IPS-18a (cell line): ENCODE results near the gene SYNRG.

Source experiments
- H3K27ac ChIP-seq: one replicate; pipeline ENCODE4 v1.5.1; 2013; ENCODE audit warnings: low read length
- H3K27me3 ChIP-seq: one replicate; pipeline ENCODE4 v1.6.1; 2013; ENCODE audit warnings: mild to moderate bottlenecking, low read length; ENCODE audit not compliant: control insufficient read depth, insufficient read depth
- H3K36me3 ChIP-seq: one replicate; pipeline ENCODE4 v1.6.1; 2013; ENCODE audit warnings: low read depth, low read length; ENCODE audit not compliant: control insufficient read depth
- H3K4me1 ChIP-seq: one replicate; pipeline ENCODE4 v1.6.1; 2013; ENCODE audit warnings: low read depth, low read length; ENCODE audit not compliant: control insufficient read depth
- H3K4me3 ChIP-seq: one replicate; pipeline ENCODE4 v1.5.1; 2013; ENCODE audit warnings: low read length
- H3K9ac ChIP-seq: one replicate; pipeline ENCODE4 v1.6.1; 2013; ENCODE audit warnings: mild to moderate bottlenecking, low read length, moderate library complexity
- H3K9me3 ChIP-seq: one replicate; pipeline ENCODE4 v1.6.1; 2013; ENCODE audit warnings: low read depth, low read length; ENCODE audit not compliant: control insufficient read depth

The SYNRG gene

DNA sequence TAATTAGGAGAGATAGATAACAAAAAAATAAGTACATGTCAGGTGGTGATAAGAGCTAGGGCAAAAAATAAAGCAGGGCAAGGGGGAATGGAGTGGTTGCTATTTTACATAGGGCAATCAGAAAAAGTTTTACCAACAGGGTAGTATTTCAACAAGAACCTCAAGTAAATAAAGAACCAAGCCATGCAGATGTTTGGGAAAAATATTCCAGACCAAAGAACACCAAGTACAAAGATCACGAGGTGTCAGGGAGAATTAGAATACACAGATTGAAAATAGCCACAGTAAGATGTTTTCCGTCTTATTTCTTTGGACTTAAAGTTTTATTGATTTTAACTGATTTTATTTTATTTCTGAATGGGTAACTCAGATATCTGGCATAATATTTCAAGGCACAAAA, 11.1 kb downstream of the SYNRG start:
- Histone ChIP-seq H3K27me3 (no peaks in the 10 kb centered on the region), H3K4me1 (no peaks in the 10 kb centered on the region), H3K4me3 (no peak overlapping the region), H3K36me3 (peaks cover 24% of the 10 kb centered on the region), H3K9me3 (no peaks in the 10 kb centered on the region), H3K27ac (no peak overlapping the region), H3K9ac (no peak overlapping the region)

DNA sequence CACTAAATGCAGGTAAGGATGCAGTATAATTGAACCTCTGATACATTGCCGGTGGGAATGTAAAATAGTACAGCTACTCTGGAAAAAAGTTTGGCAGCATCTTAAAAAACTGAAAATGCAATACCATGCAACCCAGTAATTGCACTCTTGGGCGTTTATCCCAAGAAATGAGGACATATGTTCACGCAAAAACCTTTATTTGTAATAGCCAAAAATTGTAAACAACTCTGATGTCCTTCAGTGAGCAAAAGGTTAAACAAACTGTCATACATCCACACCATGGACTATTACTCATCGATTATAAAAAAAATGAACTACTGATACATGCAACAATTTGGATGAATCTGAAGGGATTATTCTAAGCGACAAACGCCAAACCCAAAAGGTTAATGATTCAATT, 16.9 kb downstream of the SYNRG start:
- H3K27me3 ChIP-seq, result no peaks in the 10 kb centered on the region
- peaks cover 14% of the 10 kb centered on the region for H3K36me3 ChIP-seq
- H3K9ac ChIP-seq, result no peak overlapping the region

DNA sequence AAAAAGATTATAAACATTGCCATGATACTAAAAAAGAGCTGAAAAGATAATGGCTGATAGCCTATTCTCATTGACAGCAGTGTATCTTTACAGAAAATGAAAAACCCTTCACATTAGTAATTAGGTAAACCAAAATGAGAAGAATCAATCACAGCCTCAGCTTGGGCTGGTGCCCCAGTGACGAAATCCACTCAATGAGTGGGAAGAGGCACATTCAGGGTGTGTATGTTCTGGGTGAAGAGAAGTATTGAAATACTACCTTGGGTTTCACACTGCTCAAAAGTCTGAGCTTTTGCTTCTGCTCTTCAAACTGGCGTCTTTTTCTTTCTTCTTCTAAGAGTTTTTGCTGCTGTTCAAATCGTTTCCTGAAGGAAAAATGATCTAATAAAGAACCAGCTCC, 24.2 kb downstream of the SYNRG start:
- Histone ChIP-seq H3K4me3 (no peak overlapping the region), H3K9ac (no peak overlapping the region), H3K27me3 (no peaks in the 10 kb centered on the region), H3K9me3 (no peaks in the 10 kb centered on the region), H3K4me1 (no peaks in the 10 kb centered on the region), H3K36me3 (peaks cover 35% of the 10 kb centered on the region), H3K27ac (no peak overlapping the region)

More for the DNA sequence above, 16.9 kb downstream of the SYNRG start:
- Histone ChIP-seq H3K9me3 (no peaks in the 10 kb centered on the region), H3K4me1 (no peaks in the 10 kb centered on the region), H3K27ac (no peak overlapping the region), H3K4me3 (no peak overlapping the region)

- Histone ChIP-seq H3K9ac (no peak overlapping the region), H3K36me3 (peaks cover 4% of the 10 kb centered on the region), H3K4me3 (no peak overlapping the region), H3K27ac (no peak overlapping the region), H3K27me3 (no peaks in the 10 kb centered on the region), H3K4me1 (no peaks in the 10 kb centered on the region), H3K9me3 (no peaks in the 10 kb centered on the region)
These were observed 32.9 kb downstream of the SYNRG start for GRCh38 chr17:37576281-37576680.

DNA sequence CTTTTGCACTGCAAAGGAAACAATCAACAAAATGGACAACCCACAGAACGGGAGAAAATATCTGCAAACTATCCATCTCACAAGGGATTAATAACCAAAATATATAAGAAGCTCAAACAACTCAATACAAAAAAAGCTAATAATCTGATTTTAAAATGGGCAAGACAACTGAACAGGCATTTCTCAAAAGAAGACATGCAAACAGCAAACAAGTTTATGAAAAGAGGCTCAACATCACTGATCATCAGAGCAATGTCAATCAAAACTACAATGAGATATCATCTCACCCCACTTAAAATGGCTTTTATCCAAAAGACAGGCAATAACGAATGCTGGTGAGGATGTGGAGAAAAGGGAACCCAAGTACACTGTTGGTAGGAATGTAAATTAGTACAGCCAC, 34.8 kb downstream of the SYNRG start:
- H3K27ac ChIP-seq, result no peak overlapping the region
- H3K4me3 ChIP-seq, result no peak overlapping the region
- H3K36me3 ChIP-seq, result peaks cover 13% of the 10 kb centered on the region
- no peak overlapping the region for H3K9ac ChIP-seq
- no peaks in the 10 kb centered on the region for H3K27me3 ChIP-seq
- no peaks in the 10 kb centered on the region for H3K4me1 ChIP-seq
- H3K9me3 ChIP-seq, result no peaks in the 10 kb centered on the region

DNA sequence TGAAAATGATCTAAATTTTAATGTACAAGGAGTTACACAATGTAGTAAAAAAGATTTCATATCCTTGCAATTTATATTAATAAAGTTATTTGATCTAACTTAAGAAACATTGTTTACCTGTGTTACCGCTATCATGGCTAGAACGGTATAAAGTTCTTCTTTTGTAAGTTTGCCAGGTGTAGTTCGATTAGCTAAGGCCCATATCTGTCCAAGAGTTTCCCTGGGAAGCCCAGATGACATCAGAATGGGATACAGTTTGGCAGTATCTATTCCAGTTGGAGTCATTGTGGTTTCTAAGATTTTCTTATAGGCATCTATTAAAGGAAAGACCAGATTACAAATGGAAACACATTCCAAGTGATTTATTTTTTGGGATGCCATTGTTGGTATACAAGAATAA, 37.5 kb downstream of the SYNRG start:
- no peaks in the 10 kb centered on the region for H3K27me3 ChIP-seq
- no peak overlapping the region for H3K27ac ChIP-seq
- peaks cover 32% of the 10 kb centered on the region for H3K36me3 ChIP-seq
- H3K9me3 ChIP-seq, result no peaks in the 10 kb centered on the region
- H3K4me3 ChIP-seq, result no peak overlapping the region
- no peak overlapping the region for H3K9ac ChIP-seq
- H3K4me1 ChIP-seq, result no peaks in the 10 kb centered on the region

GRCh38 chr17:37570527-37571093, 38.6 kb downstream of the SYNRG start:
- Histone ChIP-seq H3K36me3 (peaks cover 33% of the 10 kb centered on the region), H3K9ac (no peak overlapping the region), H3K4me3 (no peak overlapping the region), H3K27me3 (no peaks in the 10 kb centered on the region), H3K9me3 (no peaks in the 10 kb centered on the region), H3K4me1 (no peaks in the 10 kb centered on the region), H3K27ac (no peak overlapping the region)

- no peak overlapping the region for H3K9ac ChIP-seq
- no peak overlapping the region for H3K27ac ChIP-seq
- H3K4me3 ChIP-seq, result no peak overlapping the region
- peaks cover 37% of the 10 kb centered on the region for H3K36me3 ChIP-seq
- H3K27me3 ChIP-seq, result no peaks in the 10 kb centered on the region
- H3K4me1 ChIP-seq, result no peaks in the 10 kb centered on the region
- H3K9me3 ChIP-seq, result no peaks in the 10 kb centered on the region
These were observed 40.7 kb downstream of the SYNRG start for GRCh38 chr17:37568350-37569053.

DNA sequence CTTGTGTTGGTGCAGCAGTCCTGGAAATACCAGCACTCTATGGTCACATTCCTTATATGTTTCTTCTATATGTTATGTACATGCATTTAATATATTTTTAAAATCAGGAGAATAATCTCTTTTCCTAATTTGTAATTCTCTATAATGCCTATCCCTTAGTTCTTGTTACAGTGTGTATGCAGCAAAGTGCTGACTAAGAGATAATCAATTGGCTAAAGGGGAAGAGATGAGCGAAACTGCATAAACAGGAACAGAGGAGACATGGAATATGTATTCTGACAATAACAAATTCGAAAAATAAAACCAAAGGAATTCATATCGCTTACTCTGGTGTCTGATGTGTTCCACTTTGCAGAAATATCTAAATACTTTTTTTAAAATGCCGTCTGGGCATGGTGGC, 41.7 kb downstream of the SYNRG start:
- H3K27me3 ChIP-seq, result no peaks in the 10 kb centered on the region
- H3K4me3 ChIP-seq, result no peak overlapping the region
- no peak overlapping the region for H3K9ac ChIP-seq
- no peak overlapping the region for H3K27ac ChIP-seq
- peaks cover 37% of the 10 kb centered on the region for H3K36me3 ChIP-seq
- peaks cover 2% of the 10 kb centered on the region for H3K4me1 ChIP-seq
- H3K9me3 ChIP-seq, result no peaks in the 10 kb centered on the region

- H3K9ac ChIP-seq, result no peak overlapping the region
- H3K27ac ChIP-seq, result no peak overlapping the region
- H3K27me3 ChIP-seq, result no peaks in the 10 kb centered on the region
- no peaks in the 10 kb centered on the region for H3K9me3 ChIP-seq
- peaks cover 37% of the 10 kb centered on the region for H3K36me3 ChIP-seq
- no peak overlapping the region for H3K4me3 ChIP-seq
- peaks cover 6% of the 10 kb centered on the region for H3K4me1 ChIP-seq
These were observed 42.1 kb downstream of the SYNRG start for GRCh38 chr17:37567137-37567536.

GRCh38 chr17:37564252-37564651, 45.0 kb downstream of the SYNRG start:
- no peak overlapping the region for H3K27ac ChIP-seq
- no peak overlapping the region for H3K9ac ChIP-seq
- H3K36me3 ChIP-seq, result peaks cover 36% of the 10 kb centered on the region
- H3K27me3 ChIP-seq, result no peaks in the 10 kb centered on the region
- no peak overlapping the region for H3K4me3 ChIP-seq
- H3K4me1 ChIP-seq, result peaks cover 8% of the 10 kb centered on the region
- H3K9me3 ChIP-seq, result no peaks in the 10 kb centered on the region
